NCI-H2029 (cell line): ENCODE measurements around the gene C11orf42.

ENCODE experiments used
- DNase-seq: peaks from one replicate; lab custom pipeline; 2025; lab: John Stamatoyannopoulos, UW

The C11orf42 gene

DNA sequence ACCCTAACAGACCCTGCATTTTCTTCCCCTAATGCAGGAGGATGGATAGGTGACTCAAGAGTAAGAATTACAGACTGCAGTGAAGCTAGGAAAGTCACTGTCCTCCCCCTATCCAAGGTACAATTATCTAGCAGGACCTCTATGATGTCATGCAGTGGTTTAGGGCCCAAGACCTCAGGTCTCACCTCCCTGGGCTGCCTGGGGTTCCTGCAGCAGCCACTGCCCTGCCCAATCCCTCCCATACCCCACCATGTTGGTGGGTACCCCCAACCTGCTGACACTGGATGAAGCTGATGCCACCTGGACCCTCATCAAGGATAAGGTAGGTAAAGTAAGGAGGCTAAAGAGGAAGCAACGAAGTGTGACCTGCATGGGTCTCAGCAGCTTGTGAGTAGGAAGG is at the start of gene C11orf42:
C11orf42 (plus strand) TSS at position 192 of the 400 bp plus-strand sequence; CDS start at position 251, 59 bp downstream.
- no peak for DNase-seq

DNA sequence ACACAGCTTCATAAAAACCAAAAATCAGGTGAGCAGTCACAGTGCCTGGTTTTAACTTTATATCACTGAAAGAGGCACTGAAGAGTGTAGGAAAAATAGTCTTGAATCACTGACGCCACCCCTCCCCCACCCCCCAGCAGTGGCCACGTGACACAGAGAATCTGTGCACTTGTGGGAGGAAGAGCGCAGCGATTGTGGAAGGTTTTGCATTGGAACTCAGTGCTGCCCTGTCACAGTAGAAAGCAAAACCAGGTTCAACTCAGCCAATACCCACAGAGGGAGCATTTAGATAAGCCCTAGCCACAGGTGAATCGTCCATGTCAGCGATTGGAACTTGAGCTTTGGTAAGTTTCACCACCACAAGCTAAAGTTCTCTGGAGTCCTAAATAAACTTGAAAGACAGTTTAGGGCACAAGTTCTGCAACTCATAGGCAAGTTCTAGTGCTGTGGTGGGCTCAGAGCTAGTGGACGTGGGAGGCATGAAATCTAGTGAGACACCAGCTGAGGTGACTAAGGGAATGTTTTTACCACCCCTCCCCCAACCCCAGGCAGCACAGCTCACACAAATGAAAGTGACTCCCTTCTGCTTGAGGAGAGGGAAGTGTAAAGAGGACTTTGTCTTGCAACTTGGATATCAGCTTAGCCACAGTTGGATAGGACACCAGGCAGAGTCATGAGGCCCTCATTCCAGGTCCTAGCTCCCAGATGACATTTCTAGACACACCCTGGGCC is 48.6 kb upstream of the C11orf42 start:
- no peak for DNase-seq

DNA sequence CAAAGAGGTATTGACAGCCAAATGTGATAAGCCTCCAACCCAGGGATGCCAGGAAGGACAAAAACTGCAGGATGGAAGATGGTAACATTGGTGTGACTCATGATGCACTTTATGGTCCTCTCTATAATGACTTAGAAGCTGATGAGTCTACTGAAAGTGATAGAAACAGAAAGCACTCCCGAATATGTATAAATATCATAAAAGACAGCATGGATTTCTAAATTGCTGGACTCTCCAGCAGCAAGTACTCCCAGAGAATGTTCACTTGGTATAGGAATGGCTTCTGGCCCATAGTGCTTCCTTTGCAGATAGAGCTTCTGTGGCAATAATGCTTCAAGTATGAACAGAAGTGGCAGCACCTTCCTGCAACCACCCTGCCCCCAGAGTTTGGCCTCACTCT is 35.1 kb upstream of the C11orf42 start, which contains the start of gene OR52B2:
OR52B2 (minus strand) TSS at position 101 of the 400 bp plus-strand sequence; CDS start at position 101, 0 bp downstream.
- DNase-seq = no peak

DNA sequence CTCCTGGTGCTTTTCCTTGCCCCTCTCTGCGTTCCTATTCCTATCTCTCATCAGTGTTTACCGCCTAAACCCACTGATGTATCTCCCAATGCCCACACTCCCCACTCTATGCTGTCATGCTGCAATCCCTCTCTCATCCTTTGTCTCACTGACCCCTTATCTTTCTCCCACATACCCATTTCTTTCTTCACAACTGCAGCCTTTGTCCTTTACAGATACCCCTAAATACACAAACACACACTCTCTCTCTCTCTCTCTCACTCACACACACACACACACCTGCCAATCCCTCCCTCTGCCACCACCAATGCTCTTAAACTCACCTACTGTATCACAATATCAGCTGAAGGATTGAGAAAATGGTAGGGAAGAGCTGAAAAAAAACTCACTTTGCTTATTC is 29.9 kb upstream of the C11orf42 start:
- no peak for DNase-seq

- no peak for DNase-seq
These were observed 13.6 kb upstream of the C11orf42 start for GRCh38 chr11:6191742-6192141.

GRCh38 chr11:6194065-6194581 is 11.2 kb upstream of the C11orf42 start:
- DNase-seq = no peak

DNA sequence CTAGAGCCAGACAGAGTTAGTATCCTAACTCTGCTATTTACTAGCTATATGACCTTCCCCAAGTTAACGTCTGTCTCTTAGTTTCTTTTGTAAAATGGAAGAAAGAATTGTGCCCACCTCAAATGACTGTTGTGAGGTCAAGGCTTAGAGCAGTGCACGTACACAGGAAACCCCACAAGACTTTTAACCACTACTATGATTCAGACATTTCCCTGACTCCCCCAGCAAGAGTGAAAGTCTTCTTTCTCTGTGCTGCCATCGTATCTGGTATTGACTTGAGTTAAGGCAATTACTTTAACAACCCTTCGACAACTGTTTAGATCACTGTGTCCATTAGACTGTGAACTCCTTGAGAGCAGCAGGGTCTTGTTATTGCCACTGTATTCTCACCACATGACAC is 9.0 kb upstream of the C11orf42 start:
- no peak for DNase-seq

DNA sequence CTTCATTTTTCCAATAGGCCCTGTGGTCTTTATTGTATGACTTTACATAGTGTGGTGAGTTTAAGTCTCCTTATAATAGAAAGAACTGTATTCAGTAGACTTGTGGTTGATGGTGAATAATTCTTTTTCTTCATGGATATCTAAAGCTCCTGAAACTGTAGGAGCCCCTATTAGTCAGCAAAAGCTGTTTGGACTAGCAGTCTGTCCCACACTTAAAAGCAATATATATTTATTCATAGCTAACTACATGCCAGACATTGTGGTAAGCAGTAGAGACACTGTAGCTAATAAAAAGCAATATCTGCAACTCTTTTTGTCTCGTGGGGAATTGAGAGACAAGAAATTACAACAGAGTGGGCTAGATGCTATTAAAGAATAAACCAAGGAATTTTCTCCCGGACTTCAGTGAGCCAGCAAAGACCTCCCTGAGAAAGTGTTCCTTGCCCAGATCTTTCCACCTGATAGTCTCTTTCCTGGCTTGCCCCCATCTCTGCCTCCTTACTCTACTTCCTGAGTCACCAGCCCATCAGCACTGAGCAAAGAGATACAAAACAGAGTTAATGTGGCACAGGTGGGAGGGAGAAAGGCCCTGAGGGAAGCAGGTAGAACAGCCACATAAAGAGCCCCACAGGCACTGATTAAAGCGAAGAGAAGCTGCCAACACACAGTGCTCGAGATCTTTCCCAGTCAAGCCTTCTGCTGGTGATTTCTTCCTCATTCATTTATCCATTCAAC is 7.7 kb upstream of the C11orf42 start:
- no peak for DNase-seq

DNA sequence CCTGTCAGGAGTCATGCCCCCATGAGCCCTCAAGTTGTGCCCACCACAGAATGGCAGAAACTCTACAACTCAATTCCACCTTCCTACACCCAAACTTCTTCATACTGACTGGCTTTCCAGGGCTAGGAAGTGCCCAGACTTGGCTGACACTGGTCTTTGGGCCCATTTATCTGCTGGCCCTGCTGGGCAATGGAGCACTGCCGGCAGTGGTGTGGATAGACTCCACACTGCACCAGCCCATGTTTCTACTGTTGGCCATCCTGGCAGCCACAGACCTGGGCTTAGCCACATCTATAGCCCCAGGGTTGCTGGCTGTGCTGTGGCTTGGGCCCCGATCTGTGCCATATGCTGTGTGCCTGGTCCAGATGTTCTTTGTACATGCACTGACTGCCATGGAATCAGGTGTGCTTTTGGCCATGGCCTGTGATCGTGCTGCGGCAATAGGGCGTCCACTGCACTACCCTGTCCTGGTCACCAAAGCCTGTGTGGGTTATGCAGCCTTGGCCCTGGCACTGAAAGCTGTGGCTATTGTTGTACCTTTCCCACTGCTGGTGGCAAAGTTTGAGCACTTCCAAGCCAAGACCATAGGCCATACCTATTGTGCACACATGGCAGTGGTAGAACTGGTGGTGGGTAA is 6.1 kb upstream of the C11orf42 start, which contains the start of gene OR52W1:
OR52W1 (plus strand) TSS at position 51 of the 637 bp plus-strand sequence; CDS start at position 51, 0 bp downstream.
- DNase-seq = no peak

DNA sequence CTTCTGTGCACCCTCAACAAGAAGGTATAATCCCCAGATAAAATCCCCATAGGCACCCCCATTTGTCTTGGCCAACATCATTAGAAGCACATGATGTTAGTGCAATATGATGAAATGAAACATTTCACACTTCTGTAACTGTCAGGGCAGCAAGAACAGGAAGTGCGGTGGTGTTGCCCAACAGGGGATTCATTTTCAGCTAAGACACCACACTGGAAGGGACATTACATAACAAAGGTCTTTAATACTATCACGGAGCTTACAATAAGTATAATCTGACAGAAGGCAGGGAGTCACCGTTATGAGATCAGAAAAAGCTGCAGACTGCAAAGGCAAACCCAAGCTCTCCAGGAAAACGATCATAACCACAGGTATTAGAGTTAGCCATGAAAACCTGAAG is 4.4 kb upstream of the C11orf42 start:
- no peak for DNase-seq

GRCh38 chr11:6201481-6201880 is 3.9 kb upstream of the C11orf42 start:
- no peak for DNase-seq

DNA sequence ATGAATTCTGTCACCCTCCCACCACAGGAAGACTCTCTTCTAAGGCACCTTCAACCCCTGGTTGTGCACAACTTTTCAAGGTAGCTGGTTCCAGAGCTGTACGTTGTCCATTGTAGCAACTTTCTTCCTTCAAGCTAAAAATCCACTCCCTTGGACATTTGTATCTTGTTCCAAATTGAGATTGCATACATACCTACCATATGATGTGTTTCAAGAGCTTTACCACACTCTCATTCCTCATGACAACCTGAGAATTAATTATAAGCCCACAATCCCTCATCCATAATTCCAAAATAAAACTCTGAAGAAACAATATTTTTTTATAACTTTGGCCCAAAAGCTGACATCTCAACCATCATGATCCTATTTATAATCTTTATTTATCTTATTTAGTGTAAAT is 3.3 kb upstream of the C11orf42 start:
- DNase-seq = no peak

GRCh38 chr11:6203327-6203726 is 2.0 kb upstream of the C11orf42 start:
- DNase-seq = no peak

- DNase-seq = no peak
These were observed 651 bp upstream of the C11orf42 start for GRCh38 chr11:6204706-6205105.

- no peak for DNase-seq
These were observed 1.3 kb downstream of the C11orf42 start for GRCh38 chr11:6206456-6207180.

GRCh38 chr11:6209801-6210200 is 4.4 kb downstream of the C11orf42 start:
- DNase-seq = no peak

DNA sequence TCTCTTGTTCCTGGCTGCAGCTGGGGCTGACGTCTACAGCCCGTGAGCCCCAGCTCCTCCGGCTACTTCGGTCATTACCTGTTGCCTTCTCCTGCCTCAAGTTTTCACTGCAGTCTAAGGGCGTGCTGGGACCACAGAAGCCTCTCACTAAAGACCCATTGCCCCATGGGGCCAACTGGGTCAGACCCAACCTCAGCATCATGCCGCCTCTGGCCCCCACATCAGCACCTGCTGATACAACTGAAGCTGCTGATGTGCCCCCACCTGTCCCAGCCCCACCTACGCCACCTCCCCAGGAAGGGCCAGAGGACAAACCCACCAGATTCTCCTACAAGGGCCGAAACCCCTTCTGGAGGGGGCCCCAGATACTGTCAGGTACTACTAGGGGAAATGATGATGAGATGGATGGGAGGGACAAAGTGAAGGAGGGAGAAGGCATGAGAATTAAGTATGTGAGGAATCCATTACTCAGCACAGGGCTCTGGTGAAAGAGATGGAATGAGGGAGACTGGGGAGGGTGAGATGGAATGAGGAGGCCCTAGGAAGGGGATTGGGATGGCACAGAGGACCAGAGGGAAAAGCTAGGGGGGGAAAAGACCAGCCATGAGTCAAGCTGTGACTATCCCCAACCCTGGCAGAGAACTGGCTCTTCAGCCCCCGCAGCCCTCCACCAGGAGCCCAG is 5.1 kb downstream of the C11orf42 start:
- DNase-seq = no peak

GRCh38 chr11:6214530-6214929 is 9.2 kb downstream of the C11orf42 start:
- no peak for DNase-seq

DNA sequence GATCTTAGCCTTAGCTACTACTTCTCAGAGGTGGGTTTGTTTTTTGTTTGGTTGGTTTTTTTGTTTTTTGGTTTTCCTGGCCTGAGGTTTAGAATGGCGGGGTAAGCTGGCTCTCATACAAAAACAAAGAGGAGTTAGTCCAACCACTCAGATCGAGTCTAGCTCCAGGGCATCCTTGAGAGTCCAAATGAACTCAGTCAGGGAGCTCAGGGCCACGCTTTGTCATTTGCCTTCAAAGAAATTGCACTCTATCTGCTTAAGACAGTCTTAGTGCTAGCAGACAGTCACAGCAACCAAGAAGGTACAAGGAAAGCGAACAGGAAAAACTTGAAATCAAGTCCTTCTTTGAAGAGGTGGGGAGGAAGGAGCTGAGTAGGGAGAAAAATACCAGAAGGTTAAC is 11.1 kb downstream of the C11orf42 start:
- DNase-seq = no peak

- DNase-seq = no peak
These were observed 12.4 kb downstream of the C11orf42 start for GRCh38 chr11:6217722-6218121.

DNA sequence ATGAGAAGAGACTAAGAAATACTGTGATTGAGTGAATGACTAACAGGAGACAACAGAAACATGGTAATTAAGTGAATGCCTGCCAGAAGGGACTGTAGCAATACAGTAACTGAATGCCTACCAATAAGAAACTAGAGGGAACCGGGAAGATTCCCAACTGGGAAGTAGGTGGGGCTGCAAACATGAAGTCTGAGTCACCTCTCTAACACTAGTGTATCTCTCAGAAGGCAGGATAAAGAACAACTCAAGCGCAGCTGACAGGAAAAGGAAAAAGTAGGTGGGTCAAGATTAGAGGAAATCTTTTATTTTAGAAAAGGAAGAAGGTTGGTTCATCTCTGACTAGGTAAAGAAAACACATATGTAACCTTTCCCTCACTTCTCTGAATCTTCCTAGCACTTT is 14.0 kb downstream of the C11orf42 start:
- no peak for DNase-seq
